IMR-90 (cell line): ENCODE data around the gene PHF21B.

ENCODE experiments used
- BHLHE40 ChIP-seq: fragments of 150-350 bp; IDR thresholded peaks from 2 replicates; pipeline ENCODE4 v1.6.1; 2016; ENCODE audit warnings: mild to moderate bottlenecking, low read depth, low read length
- CEBPB ChIP-seq: IDR thresholded peaks from 2 replicates; pipeline ENCODE4 v1.6.1; 2012; ENCODE audit warnings: low read depth, low read length, improper control_type of control experiment
- CHD1 ChIP-seq: IDR thresholded peaks from 2 replicates; pipeline ENCODE4 v1.6.1; 2012; ENCODE audit warnings: low read depth, low read length, improper control_type of control experiment
- MAFK ChIP-seq: IDR thresholded peaks from 2 replicates; pipeline ENCODE4 v1.6.1; 2012; ENCODE audit warnings: low read depth, low read length, improper control_type of control experiment
- MAZ ChIP-seq: IDR thresholded peaks from 2 replicates; pipeline ENCODE4 v1.6.1; 2012; ENCODE audit warnings: low read depth, mild to moderate bottlenecking, low read length, improper control_type of control experiment, moderate library complexity, borderline replicate concordance
- MXI1 ChIP-seq: IDR thresholded peaks from 2 replicates; pipeline ENCODE4 v1.6.1; 2012; ENCODE audit warnings: low read depth, mild to moderate bottlenecking, low read length, moderate library complexity, borderline replicate concordance
- POLR2A ChIP-seq: IDR thresholded peaks from 2 replicates; pipeline ENCODE4 v1.6.1; 2012; ENCODE audit warnings: mild to moderate bottlenecking, low read depth, low read length
- RAD21 ChIP-seq: IDR thresholded peaks from 2 replicates; pipeline ENCODE4 v1.6.1; 2012; ENCODE audit warnings: low read length, improper control_type of control experiment
- RCOR1 ChIP-seq: IDR thresholded peaks from 2 replicates; pipeline ENCODE4 v1.6.1; 2012; ENCODE audit warnings: mild to moderate bottlenecking, low read length, improper control_type of control experiment; ENCODE audit not compliant: insufficient replicate concordance
- RFX5 ChIP-seq: IDR thresholded peaks from 2 replicates; pipeline ENCODE4 v1.8.0; 2012; ENCODE audit warnings: low read depth, mild to moderate bottlenecking, low read length, moderate library complexity
- SMC3 ChIP-seq: fragments of 150-350 bp; IDR thresholded peaks from 2 replicates; pipeline ENCODE4 v1.6.1; 2016; ENCODE audit warnings: low read depth, mild to moderate bottlenecking, antibody characterized with exemption, low read length, moderate library complexity
- TF ChIP-seq, protein P1 (sequence below): conservative IDR thresholded peaks from 2 replicates; pipeline ENCODE4 v1.5.1; 2012; ENCODE audit warnings: mild to moderate bottlenecking, low read depth, low read length, improper control_type of control experiment
- TF ChIP-seq, protein P2 (sequence below): fragments of 150-350 bp; IDR thresholded peaks from 2 replicates; pipeline ENCODE4 v1.6.1; 2016; ENCODE audit warnings: low read depth, mild to moderate bottlenecking, low read length, moderate library complexity, borderline replicate concordance
- TF ChIP-seq, protein P3 (sequence below): fragments of 150-350 bp; IDR thresholded peaks from 2 replicates; pipeline ENCODE4 v1.6.1; 2017; ENCODE audit warnings: mild to moderate bottlenecking, antibody characterized with exemption, low read length, low read depth

DNA sequence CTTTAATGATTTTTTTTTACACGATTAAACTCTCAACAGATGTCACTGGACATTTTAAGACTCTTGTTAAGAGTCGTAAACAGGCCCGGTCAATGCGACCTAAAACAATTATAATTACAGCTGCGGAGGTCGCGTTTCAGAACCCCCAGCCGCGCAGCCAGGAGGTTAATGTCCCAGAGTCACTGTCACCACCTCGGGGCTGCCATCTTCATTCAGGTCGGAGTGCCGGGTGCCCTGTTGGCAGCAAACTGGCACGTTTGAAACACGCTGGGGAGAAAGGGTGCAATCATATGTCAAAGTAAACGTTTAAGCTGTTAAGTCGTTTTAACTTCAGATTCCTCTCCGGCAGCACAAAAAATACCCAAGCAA is 711 bp upstream of the PHF21B start:
- TF ChIP-seq, protein P1, sequence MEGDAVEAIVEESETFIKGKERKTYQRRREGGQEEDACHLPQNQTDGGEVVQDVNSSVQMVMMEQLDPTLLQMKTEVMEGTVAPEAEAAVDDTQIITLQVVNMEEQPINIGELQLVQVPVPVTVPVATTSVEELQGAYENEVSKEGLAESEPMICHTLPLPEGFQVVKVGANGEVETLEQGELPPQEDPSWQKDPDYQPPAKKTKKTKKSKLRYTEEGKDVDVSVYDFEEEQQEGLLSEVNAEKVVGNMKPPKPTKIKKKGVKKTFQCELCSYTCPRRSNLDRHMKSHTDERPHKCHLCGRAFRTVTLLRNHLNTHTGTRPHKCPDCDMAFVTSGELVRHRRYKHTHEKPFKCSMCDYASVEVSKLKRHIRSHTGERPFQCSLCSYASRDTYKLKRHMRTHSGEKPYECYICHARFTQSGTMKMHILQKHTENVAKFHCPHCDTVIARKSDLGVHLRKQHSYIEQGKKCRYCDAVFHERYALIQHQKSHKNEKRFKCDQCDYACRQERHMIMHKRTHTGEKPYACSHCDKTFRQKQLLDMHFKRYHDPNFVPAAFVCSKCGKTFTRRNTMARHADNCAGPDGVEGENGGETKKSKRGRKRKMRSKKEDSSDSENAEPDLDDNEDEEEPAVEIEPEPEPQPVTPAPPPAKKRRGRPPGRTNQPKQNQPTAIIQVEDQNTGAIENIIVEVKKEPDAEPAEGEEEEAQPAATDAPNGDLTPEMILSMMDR = no peak
- no peak for TF ChIP-seq SMC3
- TF ChIP-seq POLR2A = no peak
- no peak for TF ChIP-seq CEBPB
- TF ChIP-seq, protein P2, sequence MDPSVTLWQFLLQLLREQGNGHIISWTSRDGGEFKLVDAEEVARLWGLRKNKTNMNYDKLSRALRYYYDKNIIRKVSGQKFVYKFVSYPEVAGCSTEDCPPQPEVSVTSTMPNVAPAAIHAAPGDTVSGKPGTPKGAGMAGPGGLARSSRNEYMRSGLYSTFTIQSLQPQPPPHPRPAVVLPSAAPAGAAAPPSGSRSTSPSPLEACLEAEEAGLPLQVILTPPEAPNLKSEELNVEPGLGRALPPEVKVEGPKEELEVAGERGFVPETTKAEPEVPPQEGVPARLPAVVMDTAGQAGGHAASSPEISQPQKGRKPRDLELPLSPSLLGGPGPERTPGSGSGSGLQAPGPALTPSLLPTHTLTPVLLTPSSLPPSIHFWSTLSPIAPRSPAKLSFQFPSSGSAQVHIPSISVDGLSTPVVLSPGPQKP = no peak
- no peak for TF ChIP-seq RAD21
- TF ChIP-seq, protein P3, sequence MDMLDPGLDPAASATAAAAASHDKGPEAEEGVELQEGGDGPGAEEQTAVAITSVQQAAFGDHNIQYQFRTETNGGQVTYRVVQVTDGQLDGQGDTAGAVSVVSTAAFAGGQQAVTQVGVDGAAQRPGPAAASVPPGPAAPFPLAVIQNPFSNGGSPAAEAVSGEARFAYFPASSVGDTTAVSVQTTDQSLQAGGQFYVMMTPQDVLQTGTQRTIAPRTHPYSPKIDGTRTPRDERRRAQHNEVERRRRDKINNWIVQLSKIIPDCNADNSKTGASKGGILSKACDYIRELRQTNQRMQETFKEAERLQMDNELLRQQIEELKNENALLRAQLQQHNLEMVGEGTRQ = no peak
- no peak for TF ChIP-seq MAFK
- no peak for TF ChIP-seq RFX5
- no peak for TF ChIP-seq RCOR1
- TF ChIP-seq CHD1 = no peak
- TF ChIP-seq MXI1 = no peak
- no peak for TF ChIP-seq BHLHE40
- TF ChIP-seq MAZ = no peak
